ENCODE measurements around the gene MAML3.
"Not testable (repeated sequence)": the region's sequence is repeated elsewhere in the genome, so short reads cannot be mapped to it uniquely, and the experiment has no call there.

Gene MAML3

DNA sequence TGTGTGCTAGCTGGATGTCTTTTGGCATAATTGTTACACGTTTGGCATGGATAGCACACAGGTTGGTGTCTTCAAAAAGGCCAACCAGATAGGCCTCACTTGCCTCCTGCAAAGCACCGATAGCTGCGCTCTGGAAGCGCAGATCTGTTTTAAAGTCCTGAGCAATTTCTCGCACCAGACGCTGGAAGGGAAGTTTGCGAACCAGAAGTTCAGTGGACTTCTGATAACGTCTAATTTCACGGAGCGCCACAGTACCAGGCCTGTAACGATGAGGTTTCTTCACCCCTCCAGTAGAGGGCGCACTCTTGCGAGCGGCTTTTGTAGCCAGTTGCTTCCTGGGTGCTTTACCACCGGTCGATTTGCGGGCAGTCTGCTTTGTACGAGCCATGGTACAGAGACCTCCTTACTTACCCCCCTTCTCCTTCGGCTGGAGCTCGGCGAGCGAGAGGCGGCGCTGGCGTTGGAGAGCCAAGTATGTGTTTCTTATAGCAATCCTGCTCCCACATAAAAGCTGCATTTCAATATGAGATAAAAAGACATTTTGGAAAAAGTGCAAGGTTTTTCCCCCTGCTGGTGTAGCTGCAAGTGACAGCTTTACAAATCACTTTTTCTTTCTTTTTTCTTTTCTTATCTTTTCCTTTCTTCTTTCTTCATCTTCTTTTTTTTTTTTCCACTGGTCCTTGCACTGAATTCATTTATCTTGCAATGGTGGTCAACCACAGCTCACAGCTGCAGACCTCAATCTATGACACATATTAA is 455.6 kb downstream of the MAML3 start:
- not testable (repeated sequence) for DNase-seq

DNA sequence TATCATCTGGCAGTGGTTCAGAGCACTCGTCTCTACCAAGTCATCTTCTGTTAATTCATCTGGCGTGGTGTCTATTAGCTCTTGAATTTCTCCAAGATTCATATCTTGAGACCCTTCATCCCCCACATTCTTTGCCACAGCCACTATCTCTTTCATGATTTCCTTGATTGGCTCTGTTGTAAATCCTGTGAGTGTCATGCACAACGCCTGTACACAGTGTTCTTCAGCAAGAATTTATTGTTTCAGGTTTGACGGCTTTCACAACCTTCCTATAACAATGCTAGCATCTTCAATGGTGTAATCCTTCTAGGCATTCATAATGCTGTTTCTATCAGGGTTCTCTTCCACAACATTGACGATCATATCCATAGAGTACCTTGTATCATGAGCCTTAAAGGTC is 457.5 kb downstream of the MAML3 start:
- DNase-seq = no peak

DNA sequence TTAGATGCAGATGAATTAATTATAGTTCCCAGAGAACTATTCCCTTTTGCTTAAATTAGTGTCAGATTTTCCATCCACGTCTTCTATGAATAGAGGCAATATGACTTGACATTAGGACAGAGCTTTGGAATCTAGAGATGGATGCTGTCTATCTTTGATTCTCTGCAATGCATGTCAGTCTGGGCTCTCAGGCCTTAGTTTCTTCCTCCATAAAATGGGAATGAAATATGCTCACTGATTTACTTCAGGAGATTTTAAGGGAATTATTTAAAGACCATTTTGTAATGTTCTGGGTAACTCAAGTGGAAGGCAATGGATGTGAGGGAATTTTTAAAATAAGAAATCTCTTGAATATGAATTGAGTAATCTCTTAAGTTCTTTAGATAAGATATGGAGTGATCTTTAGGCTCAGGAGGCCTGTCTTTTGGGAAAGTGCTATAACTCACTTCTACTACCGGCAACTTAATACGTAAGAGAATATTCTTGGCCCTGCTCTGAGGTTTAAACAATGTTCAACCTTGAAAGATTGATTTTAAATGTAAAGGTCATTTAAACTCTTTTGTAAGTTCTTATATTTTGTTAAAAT is 459.4 kb downstream of the MAML3 start:
- DNase-seq = no peak

DNA sequence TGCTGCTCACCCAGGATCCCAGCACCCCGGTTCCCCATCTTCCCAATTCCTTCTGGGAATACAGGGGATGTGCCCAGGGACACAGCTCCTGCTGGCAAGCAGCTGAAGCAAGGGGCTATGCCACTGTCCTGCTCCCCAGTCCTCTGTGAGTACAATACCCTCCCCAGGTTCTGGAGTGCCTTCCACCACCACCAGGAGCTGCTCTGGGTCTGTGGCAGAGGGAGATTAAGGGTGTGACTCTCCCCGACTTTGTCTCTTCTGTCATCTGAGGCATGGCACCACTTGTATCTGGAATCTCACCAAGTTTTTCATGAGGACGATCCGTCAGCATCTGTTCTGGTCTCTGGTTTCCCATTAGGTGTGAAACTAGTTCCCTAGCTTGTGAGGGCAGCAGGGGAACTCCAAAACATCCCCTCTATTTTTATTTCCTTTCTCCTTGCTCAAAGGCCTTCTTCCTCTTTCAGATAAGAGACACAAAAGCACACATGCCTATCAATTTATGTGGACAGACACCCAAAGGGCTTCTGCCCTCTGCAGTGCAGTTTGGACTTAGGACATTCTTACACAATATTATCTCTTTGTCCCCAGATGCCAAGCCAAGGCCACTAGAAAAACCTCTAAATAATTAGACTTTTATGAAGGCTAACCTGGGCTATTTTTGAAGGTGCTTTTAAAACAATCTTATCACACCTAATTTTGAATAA is 461.5 kb downstream of the MAML3 start:
- DNase-seq = no peak

DNA sequence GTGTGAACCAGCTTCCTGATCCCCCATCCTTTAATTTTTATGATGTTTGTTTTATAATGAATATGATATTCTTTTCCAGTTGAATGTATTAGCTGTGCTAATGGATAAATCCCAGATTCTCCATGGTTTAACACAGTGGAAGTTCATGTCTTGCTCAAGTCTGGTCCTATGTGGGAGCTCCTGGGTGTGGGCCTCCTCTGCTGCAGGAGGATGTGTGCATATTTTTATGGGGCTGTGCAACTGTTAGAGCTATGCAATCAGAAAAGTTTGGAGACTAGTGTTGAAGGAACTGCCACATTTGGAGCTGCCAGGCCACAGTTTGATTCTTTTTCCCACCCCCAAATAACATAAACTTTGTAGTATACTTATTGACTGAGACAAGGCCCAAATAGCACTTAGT is 463.6 kb downstream of the MAML3 start:
- DNase-seq = no peak

DNA sequence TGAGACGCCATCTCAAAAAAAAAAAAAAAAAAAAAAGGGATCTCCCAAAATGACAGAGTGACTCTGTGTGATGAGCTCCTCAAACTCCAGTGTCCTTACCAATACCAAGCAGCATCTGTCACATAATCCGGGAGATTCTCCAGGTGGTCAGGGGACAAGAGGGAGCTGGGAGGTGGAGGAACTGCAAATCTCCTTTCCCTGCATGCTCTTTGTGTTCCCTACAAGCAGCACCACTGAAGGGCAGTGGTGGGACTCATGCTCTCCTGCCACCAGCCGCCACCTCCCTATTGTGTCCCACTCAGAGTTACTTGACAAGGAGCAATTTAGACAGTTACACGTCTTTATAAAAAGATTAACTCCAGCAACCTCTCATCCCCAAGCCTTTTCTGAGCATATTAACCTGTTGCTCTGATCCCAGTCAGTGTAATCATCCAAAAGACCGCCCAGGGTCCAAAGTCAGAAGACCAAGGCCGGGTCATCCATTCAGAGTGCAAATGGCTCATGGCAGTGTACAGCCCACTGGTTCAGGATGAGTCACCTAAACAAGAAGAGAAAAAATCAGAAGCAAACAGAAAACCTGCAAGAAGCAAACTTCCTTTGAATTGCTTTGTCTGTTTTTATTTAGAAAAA is 464.8 kb downstream of the MAML3 start:
- DNase-seq = no peak

DNA sequence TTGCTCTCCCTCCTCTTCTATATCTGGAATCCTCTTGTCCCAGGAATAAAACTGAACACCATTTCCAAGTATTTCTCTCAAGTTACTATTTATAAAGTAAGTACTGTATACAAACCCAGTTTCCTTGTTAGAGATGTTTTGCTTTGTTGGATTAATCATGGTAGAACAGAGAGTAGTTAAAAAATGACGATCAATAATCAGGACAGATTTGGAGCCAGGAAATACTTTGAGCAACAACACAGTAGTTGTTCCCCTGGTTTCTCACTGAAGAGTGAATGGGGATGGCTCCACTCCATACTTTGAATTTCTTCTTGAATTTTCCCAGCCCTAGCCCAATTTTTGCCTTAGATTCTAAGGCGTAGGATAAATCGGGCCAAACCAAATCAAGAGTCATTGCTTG is 467.0 kb downstream of the MAML3 start:
- DNase-seq = no peak

DNA sequence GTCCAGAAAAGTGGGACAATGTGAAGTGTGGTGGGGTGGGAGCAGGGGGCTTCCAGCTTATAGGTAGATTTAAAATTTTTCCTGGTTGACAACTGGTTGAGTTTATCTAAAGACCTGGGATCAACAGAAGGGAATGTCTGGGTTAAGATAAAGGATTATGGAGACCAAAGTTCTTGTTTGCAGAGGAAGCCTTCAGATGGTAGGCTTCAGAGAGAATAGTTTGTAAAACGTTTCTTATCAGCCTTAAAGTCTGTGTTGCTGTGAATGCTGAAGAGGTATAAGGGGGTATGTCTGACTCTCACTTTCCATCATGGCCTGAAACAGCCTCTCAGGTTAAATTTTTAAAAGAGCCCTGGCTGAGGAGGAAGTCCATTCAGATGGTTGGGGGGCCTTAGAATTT is 467.9 kb downstream of the MAML3 start:
- no peak for DNase-seq

DNA sequence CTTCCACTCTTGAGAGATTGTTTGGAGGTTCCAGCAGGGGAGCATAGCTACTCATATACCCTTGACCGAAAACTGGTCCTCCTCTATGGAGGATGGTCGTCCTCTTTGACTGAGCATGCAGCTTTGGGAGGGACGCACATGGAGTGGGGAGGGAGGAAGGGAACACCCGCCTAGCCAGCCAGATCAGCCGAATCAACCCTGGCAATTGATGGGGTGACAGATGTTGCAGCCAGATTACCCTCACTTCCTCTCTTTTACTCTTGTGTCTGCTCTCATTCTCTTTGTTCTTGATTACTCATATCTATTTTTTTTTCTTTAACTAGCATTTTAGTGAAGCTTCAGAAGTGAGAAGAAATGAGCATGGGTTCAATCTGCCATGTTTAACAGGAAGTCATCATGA is 468.8 kb downstream of the MAML3 start:
- DNase-seq = no peak

DNA sequence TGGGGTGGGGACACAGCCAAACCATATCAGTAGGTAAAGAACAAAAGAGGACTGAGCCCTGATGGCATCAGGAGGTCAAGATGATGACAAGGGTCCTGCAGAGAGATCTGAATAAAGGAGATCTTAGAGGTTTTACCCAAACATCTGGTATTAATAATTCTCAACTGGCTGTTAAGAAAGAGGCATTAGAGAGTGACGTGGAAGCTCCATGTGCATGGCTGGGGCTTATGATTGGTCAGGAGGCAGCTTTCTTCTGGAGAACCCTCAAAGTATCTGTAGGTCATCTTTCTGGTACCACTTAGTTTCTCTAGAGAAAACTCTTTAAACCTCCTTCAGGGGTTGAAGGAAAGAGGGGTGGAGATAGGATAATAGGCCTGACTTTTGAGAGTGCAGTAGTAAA is 469.6 kb downstream of the MAML3 start:
- no peak for DNase-seq

DNA sequence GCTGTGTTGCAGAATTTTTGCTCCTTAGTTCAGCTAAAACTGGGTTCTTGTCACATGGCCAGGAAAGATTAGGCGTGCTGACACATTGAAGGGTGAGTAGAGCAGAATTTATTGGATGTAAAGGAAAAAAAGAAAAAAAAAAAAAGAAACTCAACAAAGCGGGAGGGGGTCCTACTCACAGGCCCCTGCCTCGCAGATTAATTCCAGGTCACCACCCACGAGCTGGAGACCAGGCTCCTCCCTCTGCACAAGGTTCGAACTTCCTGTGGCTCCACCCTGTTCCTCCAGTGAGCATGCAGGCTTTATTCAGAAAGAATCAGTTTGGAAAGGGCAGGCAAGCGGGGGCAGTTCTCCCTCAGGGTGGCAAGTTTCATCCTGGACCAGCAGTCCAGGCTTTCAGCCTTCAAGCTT is 471.2 kb downstream of the MAML3 start:
- DNase-seq = no peak

DNA sequence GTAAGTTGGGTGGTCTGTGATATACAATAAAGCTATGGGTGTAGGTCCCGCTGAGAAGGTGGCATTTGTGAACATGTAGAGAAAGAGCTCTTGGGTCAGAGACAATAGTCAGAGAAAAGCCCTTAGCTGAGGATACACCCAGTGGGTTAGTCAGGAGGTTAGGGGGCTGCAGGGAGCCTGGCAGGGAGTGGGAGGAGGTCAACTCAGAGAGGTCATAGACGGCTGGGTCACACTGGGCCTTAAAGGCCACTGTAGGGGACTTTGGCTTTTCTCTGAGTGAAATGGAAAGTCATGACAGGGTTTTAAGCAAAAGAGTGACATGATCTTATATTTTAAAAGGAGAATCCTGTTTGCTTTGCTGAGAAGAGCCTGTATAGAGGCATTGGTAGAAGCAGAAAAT is 471.7 kb downstream of the MAML3 start:
- no peak for DNase-seq

DNA sequence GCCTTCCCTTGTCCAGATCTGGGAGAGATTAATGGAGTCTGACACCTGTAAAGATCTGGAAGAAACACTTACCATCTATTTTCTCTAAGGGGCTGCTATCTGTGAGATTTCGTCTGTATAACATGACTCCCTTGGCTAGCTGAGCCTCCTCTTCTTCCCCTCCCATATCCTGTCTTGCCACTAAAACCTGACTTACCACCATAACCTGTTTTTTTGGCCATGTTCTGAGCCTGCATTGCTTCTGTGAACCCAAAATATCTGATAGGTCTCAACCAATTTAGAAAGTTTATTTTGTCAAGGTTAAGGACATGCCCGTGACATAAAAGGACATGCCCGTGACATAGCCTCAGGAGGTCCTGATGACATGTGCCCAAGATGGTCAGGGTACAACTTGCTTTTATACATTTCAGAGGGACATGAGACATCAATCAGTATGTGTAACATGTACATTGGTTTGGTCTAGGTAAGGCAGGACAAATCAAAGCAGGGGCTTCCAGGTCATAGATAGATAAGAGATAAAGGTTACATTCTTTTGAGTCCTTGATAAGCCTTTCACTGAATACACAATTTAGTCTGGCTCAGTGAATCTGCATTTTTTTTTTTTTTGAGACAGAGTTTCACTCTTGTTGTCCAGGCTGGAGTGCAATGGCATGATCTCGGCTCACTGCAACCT is 476.9 kb downstream of the MAML3 start:
- DNase-seq = no peak

DNA sequence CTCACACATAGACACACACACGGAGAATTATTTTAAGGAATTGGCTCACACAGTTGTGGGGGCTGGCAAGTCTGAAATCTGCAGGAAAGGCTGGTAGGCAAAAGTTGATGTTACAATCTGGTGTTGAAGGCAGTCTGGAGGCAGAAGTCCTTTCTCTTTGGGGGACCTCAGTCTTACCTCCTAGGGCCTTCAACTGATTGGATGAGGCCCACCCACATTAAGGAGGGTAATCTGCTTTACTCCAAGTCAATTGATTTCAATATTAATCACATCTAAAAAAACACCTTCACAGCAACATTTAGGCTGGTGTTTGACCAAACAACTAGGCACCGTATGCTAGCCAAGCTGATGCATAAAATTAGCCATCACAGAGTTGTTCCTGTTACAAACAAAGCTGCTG is 477.6 kb downstream of the MAML3 start:
- no peak for DNase-seq

DNA sequence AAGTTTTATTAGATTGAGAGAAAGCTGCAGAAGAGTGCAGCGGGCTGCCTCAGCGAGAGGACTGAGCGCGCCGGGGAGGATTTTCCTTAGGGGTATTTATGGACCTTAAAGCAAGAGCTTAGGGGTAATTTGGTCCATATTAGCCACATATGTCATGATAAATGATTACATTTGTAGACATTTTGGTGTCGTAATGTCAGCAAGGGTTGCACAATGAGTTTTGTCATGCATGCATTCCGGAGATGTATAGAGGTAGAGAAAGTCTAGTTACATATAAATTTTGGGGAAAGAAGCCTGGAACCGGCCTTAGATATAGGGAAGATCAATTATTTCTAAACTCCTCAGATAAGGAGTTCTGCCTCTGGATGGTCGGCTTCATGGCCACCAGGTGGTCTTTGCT is 478.3 kb downstream of the MAML3 start:
- no peak for DNase-seq

DNA sequence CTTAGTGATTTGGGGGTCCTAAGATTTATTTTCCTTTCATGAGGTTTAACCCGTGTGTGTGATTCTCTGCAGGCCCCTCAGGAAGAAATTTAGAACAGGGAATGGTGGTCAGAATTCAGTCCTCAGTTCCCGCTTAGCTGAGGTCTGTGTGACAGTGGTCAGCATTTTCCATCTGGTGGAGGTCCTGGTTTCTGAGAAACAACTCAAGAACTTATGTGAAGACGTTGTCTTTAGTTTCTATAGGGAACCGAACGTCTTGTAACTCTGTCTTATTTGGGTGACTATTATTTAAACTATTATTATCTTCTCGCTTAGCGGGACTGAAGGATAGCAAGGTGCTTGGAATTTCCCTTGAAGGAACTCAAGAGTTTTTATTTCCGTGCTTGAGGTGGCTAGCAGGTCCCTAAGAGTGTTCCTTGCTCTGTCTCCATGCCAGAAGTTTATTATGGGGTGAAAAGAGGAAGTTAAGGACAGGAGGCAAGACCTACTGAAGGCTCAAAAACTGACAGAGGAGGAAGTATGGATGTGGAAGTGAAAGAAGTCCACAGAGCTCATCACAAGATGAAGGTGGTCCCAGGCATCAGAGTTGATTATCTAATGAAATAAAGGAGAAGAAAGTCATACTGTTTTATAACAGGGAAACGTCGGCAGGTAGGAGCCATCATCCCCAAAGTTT is 479.0 kb downstream of the MAML3 start:
- peak; percentile 13 to 23 for DNase-seq

DNA sequence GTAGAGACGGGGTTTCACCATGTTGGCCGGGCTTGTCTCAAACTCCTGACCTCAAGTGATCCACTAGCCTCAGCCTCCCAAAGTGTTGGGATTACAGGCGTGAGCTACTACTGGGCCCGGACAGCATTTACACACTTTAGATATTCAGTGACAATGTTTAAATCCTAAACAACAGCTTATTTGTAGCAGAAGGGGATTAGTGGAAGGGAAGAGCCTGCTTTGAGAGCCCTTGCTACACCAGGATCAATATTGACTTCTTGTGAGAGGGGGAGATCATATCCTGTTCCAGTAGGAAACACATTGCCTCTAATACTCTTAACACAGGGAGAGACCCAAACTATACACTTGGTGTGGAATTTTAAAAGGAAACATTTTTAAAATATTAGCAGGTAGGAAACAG is 481.3 kb downstream of the MAML3 start:
- DNase-seq = no peak

DNA sequence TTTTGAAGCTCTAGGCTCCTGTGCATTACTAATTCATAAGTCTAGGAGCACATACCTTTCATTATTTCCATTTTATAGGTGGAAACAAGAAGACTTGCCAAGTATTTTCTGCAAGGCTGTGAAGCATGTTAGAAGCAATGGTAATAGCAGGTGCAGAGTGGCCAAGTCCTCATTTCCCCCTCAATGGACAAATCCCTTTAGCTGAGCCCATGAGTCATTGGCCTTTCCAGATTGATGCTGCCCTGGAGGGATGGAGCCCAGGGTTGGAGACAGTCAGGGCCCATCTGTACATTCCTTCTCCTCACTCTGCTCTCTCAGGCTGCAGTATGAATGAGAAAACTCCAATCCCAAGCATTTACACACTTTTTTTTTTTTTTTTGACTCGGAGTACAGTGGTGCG is 481.8 kb downstream of the MAML3 start:
- no peak for DNase-seq

DNA sequence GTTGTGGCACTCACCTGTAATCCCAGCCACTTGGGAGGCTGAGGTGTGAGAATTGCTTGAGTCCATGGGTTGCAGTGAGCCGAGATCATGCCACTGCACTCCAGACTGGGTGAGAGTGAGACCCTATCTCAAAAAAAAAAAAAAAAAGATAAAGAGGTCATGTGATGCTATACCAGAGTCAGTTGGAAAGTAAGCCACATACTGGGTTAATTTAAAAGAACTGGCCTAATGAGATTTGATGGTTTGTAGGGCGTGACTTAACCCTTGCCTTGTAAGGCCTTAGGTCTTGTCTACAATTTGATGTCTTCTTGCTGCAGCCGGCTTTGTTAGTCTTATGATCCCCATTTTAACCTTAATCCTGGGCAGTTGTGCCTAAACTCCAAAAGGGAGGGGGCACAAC is 483.2 kb downstream of the MAML3 start:
- DNase-seq = no peak

DNA sequence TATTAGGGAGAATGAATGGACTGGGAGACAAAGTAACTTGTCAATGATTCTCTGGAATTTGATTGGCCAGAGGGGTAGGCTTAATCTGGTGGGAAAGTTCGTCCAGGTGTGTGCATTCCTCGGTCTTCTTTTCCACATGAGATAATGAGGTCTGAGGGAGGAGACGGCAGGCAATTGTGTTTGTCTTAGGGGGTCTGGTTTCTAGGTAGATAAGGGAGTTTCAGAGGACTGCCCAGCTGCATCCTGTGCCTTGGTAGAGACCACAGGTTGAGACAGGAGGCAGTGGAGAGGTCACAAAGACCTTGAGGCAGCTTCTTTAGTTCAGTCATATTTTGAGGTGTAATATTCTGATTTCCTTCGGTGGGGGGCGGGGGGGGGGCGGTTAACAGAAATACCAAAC is 484.1 kb downstream of the MAML3 start:
- no peak for DNase-seq

DNA sequence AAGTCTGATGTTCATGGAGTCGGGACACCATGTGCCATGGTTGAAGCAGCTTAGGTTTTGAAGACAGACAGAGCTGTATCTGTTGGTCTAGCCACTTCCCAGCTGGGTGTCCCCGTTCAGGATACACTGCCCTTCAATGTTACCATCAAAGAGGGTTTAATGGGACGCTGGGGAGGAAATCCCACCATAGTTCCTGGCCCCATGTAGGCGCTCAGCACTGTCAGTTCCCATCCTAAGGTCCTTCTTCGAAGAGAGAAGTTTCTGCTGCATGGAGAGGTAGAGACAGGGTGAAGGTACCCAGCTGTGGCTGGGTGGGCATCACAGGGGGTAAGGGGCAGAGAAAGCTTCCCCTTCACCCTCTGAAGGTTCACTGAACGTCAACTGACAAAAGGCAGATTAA is 484.6 kb downstream of the MAML3 start:
- DNase-seq = no peak

DNA sequence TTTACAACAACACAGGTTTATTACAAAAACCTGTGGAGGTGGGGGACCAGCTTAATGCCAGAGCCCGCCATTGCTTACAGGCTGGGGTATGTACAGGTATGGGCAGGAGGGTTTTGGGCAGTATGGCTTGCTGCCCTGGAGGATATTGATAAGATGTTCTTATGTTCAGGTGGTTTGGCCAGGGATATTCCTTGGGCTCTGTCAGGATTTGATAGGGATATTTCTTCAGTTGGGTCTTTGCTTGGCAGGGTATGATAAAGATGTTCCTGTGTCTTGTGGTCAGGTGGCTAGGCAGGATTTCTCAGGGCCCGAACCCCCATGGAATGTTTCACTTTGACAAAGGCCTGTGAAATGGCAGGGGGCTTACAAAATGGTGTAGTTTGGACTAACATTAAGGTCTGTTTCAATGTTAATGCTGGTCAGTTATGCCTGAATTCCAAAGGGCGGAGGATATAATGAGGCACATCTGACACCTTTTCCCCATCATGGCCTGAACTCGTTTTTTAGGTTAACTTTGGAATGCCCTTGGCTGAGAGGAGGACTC is 485.3 kb downstream of the MAML3 start:
- no peak for DNase-seq
